GM12872 (cell line): Measurements from ENCODE around the gene TRPC6.

Source experiments
- TF ChIP-seq, protein P1 (sequence below): IDR thresholded peaks from 3 replicates; pipeline ENCODE4 v1.5.1; 2011; ENCODE audit warnings: low read depth, mild to moderate bottlenecking, low read length, moderate library complexity; ENCODE audit not compliant: insufficient read depth

TRPC6 gene

DNA sequence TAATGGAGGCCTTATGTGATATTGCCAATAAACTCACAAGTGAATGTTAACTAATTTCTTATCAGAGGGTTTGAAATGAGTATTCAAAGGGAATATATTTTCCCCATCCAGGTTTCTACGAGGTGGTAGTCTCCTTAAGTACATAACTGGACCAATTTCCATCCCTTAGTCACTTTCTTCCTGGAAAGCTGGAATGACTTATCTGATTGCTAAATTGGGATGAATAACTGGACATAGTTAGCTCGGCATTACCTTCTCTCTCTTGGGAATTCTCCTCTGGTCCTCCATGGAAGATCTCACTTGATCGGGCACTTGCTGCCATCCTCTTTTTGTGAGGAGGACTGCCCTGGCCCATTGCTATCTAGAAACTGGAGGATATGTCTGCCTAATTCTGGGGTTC, 109.1 kb downstream of the TRPC6 start:
- TF ChIP-seq, protein P1, sequence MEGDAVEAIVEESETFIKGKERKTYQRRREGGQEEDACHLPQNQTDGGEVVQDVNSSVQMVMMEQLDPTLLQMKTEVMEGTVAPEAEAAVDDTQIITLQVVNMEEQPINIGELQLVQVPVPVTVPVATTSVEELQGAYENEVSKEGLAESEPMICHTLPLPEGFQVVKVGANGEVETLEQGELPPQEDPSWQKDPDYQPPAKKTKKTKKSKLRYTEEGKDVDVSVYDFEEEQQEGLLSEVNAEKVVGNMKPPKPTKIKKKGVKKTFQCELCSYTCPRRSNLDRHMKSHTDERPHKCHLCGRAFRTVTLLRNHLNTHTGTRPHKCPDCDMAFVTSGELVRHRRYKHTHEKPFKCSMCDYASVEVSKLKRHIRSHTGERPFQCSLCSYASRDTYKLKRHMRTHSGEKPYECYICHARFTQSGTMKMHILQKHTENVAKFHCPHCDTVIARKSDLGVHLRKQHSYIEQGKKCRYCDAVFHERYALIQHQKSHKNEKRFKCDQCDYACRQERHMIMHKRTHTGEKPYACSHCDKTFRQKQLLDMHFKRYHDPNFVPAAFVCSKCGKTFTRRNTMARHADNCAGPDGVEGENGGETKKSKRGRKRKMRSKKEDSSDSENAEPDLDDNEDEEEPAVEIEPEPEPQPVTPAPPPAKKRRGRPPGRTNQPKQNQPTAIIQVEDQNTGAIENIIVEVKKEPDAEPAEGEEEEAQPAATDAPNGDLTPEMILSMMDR = no peak

DNA sequence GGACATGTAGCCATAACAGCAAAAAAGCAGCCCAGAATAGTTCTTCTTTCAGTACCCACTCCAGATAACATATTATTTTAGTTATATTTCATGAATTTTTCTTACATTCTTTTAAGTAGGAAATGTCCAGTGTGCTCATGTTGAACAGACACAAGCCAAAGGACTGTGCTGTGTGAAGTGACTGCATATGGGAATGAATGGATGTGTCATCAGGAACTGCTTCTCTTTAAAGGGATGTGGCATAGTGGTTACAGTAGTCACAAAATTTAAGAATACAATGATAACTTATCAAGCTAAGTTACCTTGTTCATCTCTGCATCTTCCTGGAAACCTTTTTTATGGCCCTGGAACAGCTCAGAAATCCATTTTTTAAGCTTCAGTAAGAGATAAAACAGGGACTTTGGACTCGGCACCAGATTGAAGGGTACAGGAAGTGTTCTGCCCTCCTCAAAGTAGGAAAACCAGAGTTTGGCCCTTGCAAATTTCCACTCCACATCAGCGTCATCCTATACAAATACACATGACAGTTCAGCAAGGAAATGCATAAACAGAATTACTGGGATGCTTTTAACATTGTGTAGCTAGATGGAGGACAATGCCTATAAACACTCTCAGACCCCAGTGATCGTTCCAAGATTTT, 112.8 kb downstream of the TRPC6 start:
- TF ChIP-seq, protein P1 = no peak

DNA sequence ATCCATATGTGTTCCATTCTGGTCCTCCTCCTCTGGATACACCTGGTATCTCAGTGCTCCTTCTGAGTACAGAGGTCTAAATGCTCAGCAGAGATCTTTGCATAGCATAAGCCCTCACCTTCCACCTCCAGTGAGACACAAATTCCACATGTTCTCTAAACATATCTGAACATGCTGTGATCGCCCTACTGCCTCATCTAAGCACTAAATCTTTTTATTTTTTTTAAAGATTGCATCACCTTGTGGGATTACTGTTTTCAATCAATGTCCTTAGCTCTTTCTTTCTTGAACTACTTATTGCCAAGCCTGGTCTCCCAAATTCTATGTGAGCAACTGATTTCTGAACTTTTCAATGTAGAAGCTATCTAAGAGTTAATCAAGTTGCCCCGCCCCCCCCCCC, 113.4 kb downstream of the TRPC6 start:
- TF ChIP-seq, protein P1 = no peak

DNA sequence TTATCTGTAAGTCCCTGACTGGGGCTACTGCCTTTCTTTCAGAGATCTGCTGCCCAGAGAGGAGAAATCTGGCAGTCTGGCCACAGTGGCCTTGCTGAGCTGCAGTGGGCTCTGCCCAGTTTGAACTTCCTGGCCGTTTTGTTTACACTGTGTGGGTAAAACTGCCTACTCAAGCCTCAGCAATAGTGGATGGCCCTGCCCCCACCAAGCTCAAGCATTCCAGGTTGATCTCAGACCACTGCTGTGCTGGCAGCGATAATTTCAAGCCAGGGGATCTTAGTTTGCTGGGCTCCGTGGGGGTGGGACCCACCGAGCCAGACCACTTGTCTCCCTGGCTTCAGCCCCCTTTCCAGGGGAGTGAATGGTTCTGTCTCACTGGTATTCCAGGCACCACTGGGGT, 117.5 kb downstream of the TRPC6 start:
- TF ChIP-seq, protein P1 = no peak

DNA sequence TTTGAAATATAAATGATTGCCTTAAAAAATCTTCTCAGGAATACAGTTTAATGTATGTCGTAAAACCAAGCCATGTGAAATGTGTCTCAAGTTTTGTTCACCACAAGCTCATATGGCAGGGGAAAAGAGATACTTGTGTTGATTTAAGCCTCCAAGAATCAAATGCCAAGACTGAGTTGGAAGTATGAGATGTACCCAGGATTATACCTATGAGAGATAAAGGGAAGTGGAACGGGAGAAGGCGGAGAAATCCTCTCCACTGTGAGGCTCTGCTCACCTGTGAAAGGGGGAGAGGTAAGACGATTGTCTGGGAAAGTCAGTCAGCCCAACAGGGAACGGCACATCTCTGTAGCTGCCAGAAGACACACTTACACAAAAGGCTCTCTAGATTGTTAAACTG, 124.8 kb downstream of the TRPC6 start:
- TF ChIP-seq, protein P1 = no peak

DNA sequence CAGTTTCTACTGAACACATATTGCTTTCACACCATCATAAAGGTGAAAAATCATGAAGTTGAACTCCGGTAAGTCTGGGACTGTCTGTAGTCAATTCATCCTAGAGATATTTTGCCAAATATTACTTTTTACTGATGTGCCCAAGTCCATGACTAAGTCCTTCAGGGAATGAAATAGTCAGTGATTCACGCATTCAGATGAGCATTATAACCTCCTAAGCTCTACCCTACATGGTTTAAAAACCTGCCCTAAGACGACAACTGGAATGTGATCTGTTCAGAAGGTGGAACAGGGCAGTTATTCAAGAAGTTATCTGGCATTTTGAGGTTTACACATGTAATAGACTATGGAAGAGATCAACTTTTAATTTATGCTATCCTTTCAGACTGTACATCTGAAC, 125.6 kb downstream of the TRPC6 start:
- TF ChIP-seq, protein P1 = no peak

DNA sequence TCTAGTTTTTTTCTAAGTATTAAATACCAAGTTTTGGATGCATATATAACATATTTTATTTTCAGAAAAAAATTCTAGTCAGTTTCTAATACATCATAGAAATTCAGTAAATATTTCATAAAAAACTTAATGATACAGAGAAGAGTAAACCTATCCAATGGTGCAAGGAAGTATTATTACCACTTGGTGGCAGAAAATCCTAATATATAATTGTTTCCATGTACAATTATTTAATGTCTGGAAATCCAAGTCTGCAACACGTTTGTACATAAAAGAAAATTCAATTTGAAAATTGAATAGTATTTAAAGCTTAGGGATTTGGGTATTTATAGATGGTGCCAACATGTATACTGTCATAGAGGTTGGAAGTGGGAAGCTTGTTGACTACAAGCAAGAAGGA, 127.0 kb downstream of the TRPC6 start:
- TF ChIP-seq, protein P1 = no peak
